B cell (primary cell): Measurements from ENCODE around the gene SDR39U1. TPM values are rescaled to one million over a fixed set of nuclear protein-coding genes. Genes with fewer than 3 reads are reported as not detected.

Experiments
- ATAC-seq: fragments of 200-7000 bp; cut with Tn5 transposase; one replicate; pipeline ENCODE4 v1.10.0; 2021; ENCODE audit warnings: low read depth, mild to moderate bottlenecking, moderate number of reproducible peaks, moderate library complexity
- CTCF ChIA-PET: fragments of 350-600 bp; sonication (Branson Sonifier 250); formaldehyde crosslinking; loops from one replicate; lab custom pipeline; 2021; ENCODE audit warnings: antibody characterized with exemption, inconsistent platforms; lab: Charles Lee
- POLR2A ChIA-PET: fragments of 350-600 bp; sonication (Branson Sonifier 250); formaldehyde crosslinking; loops from one replicate; lab custom pipeline; 2021; ENCODE audit warnings: antibody characterized with exemption; lab: Charles Lee
- DNase-seq: peaks from one replicate; pipeline ENCODE4 v3.0.0; 2013
- H2AFZ ChIP-seq: 2 replicates; pipeline ENCODE4 v1.6.1; 2012; ENCODE audit warnings: mild to moderate bottlenecking, low read depth, low read length; ENCODE audit not compliant: insufficient read depth, poor library complexity, severe bottlenecking
- H3K27ac ChIP-seq, 2 donors: 1 replicate in 1 of 2; 2 replicates in 1 of 2; pipeline ENCODE4 v1.5.1; 2012 to 2013; ENCODE audit warnings: low read length in 2 of 2, mild to moderate bottlenecking in 2 of 2, moderate library complexity in 1 of 2
- H3K27me3 ChIP-seq, 4 experiments: fragments of 200-600 bp in 1 of 4; sonication (generic) in 1 of 4; replicated peaks in 1 of 4; 1 replicate in 2 of 4; 2 replicates in 2 of 4; pipeline versions ENCODE4 v1.6.1 to v1.7.0; 2013 to 2016; ENCODE audit warnings: low read length in 3 of 4, mild to moderate bottlenecking in 2 of 4, mixed read lengths in 1 of 4, moderate library complexity in 1 of 4; ENCODE audit not compliant: insufficient read depth in 4 of 4, control insufficient read depth in 3 of 4; ENCODE audit errors: control extremely low read depth in 1 of 4
- H3K36me3 ChIP-seq, 2 experiments: replicated peaks in 1 of 2; 1 replicate in 1 of 2; 2 replicates in 1 of 2; pipeline versions ENCODE4 v1.6.1 to v1.7.1; 2013; ENCODE audit warnings: low read length in 1 of 2; ENCODE audit not compliant: insufficient read depth in 2 of 2, control insufficient read depth in 1 of 2; ENCODE audit errors: control extremely low read depth in 1 of 2, extremely low read depth in 1 of 2
- H3K4me1 ChIP-seq, 2 donors: fragments of 200-600 bp in 1 of 2; sonication (generic) in 1 of 2; 1 replicate in 1 of 2; 2 replicates in 1 of 2; pipeline versions ENCODE4 v1.5.1 to v1.6.1; 2013 to 2017; ENCODE audit warnings: low read length in 2 of 2; ENCODE audit not compliant: control insufficient read depth in 2 of 2, insufficient read depth in 2 of 2
- H3K4me2 ChIP-seq: replicated peaks from 2 replicates; pipeline ENCODE3; 2012; ENCODE audit warnings: mild to moderate bottlenecking, low read depth, low read length; ENCODE audit not compliant: poor library complexity, severe bottlenecking
- H3K4me3 ChIP-seq, 5 experiments: fragments of 200-600 bp in 1 of 5; sonication (generic) in 1 of 5; 1 replicate in 3 of 5; 2 replicates in 2 of 5; pipeline versions ENCODE4 v1.5.1 to v1.7.0; 2011 to 2016; ENCODE audit warnings: low read length in 4 of 5, mild to moderate bottlenecking in 4 of 5, low read depth in 2 of 5, control low read depth in 1 of 5, moderate library complexity in 1 of 5; ENCODE audit not compliant: insufficient read depth in 1 of 5; ENCODE audit errors: control extremely low read depth in 1 of 5, extremely low read depth in 1 of 5
- H3K79me2 ChIP-seq: fragments of 200-600 bp; sonication (generic); one replicate; pipeline ENCODE4 v1.6.0; 2016; ENCODE audit warnings: low read length; ENCODE audit not compliant: control insufficient read depth, insufficient read depth
- H3K9ac ChIP-seq: fragments of 200-600 bp; sonication (generic); 2 replicates; pipeline ENCODE4 v1.6.1; 2017; ENCODE audit warnings: mild to moderate bottlenecking, low read length, moderate library complexity
- H3K9me3 ChIP-seq, 3 donors: one replicate each; pipeline versions ENCODE4 v1.6.1 to v1.7.1; 2013; ENCODE audit warnings: low read length in 2 of 3; ENCODE audit not compliant: control insufficient read depth in 2 of 3, insufficient read depth in 1 of 3; ENCODE audit errors: control extremely low read depth in 1 of 3
- H4K20me1 ChIP-seq: 2 replicates; pipeline ENCODE4 v1.6.0; 2012; ENCODE audit warnings: mild to moderate bottlenecking, low read length; ENCODE audit not compliant: insufficient read depth, control insufficient read depth, poor library complexity, severe bottlenecking
- H3K27ac Mint-ChIP-seq: one replicate; pipeline ENCODE4 v1.8.0; 2021; ENCODE audit warnings: mixed read lengths
- H3K27me3 Mint-ChIP-seq: one replicate; pipeline ENCODE4 v1.8.0; 2021; ENCODE audit warnings: mixed read lengths
- H3K4me1 Mint-ChIP-seq: one replicate; pipeline ENCODE4 v1.8.0; 2021; ENCODE audit warnings: mixed read lengths
- H3K4me3 Mint-ChIP-seq: one replicate; pipeline ENCODE4 v1.8.0; 2021; ENCODE audit warnings: mixed read lengths
- H3K9me3 Mint-ChIP-seq: one replicate; pipeline ENCODE4 v1.8.0; 2022; ENCODE audit warnings: mixed read lengths; ENCODE audit not compliant: insufficient read depth
- CTCF ChIP-seq: fragments of 200-600 bp; IDR thresholded peaks from one replicate; pipeline ENCODE4 v1.8.0; 2022; ENCODE audit warnings: antibody characterized with exemption, mild to moderate bottlenecking
- EZH2 ChIP-seq: IDR thresholded peaks from 2 replicates; pipeline ENCODE4 v1.6.1; 2012; ENCODE audit warnings: borderline replicate concordance, low read depth, mild to moderate bottlenecking, moderate library complexity, low read length; ENCODE audit not compliant: insufficient read depth, poor library complexity, severe bottlenecking
- WGBS: methylation state at CpG from one replicate; pipeline ENCODE4 v1.1.5; 2013; ENCODE audit warnings: missing lambda C conversion rate; ENCODE audit not compliant: insufficient coverage; 5-methylcytosine and 5-hydroxymethylcytosine counted together
- intact Hi-C: fragments of 100-400 bp; cut with micrococcal nuclease; formaldehyde crosslinking; loops from one replicate; pipeline ENCODE4 v1.10.0; 2022
- polyA plus RNA-seq: library from polyadenylated mRNA; depleted of rRNA; stranded (reverse); fragments of >200 nt; gene quantifications from 2 replicates; pipeline ENCODE4 v1.2.3, GENCODE V29; 2012
- total RNA-seq, 2 donors: library from RNA; stranded (reverse); fragments of 120-200 nt in 1 of 2; gene quantifications; 1 replicate in 1 of 2; 2 replicates in 1 of 2; pipeline versions ENCODE4 v1.2.3 to v1.2.4, GENCODE V29; 2013 to 2022

SDR39U1 gene
- total and polyA plus RNA-seq, 2 donors (not counting 1 experiment from before 2014, with no cell fraction given): 126 to 247 TPM

- no peaks in the 10 kb centered on the region for H3K79me2 ChIP-seq
Observed at GRCh38 chr14:24417832-24418491, 24.6 kb downstream of the SDR39U1 start.

More at GRCh38 chr14:24417832-24418491, 24.6 kb downstream of the SDR39U1 start:
- Histone ChIP-seq H3K4me2 (no peak overlapping the region), H3K27me3 (peaks cover 0 to 43% (median 7%) of the 10 kb centered on the region in 4 experiments), H3K4me3 (no peak overlapping the region), H2AFZ (no peak overlapping the region), H3K27ac (no peak overlapping the region), H3K4me1 (peaks cover 7 to 9% of the 10 kb centered on the region in 2 donors), H3K9me3 (no peaks in the 10 kb centered on the region), H3K36me3 (no peaks in the 10 kb centered on the region), H3K9ac (no peak overlapping the region), H4K20me1 (no peaks in the 10 kb centered on the region)
- intact Hi-C loops: no loop called here
- 92% methylated on average over 6 of the region's 6 CpGs for WGBS
- POLR2A ChIA-PET: no interaction called here
- no peak for ATAC-seq
- no peak for DNase-seq
- no peak overlapping the region for H3K4me3 Mint-ChIP-seq
- CTCF ChIA-PET: interaction anchor here (3.3 kb wide), 1 partner anchor 13 kb away, joined by 18 read pairs; the partner anchor contains the start of genes CBLN3 and KHNYN
- H3K9me3 Mint-ChIP-seq: no peaks in the 10 kb centered on the region
- H3K4me1 Mint-ChIP-seq: no peaks in the 10 kb centered on the region
- H3K27ac Mint-ChIP-seq: no peak overlapping the region
- TF ChIP-seq CTCF: no peak
- no peak for TF ChIP-seq EZH2
- H3K27me3 Mint-ChIP-seq: peaks cover 34% of the 10 kb centered on the region
